ENCODE measurements around the gene TMEM187.
A peak's percentile ranks its signal among the peaks of the same experiment; 100 is the strongest.

The TMEM187 gene

DNA sequence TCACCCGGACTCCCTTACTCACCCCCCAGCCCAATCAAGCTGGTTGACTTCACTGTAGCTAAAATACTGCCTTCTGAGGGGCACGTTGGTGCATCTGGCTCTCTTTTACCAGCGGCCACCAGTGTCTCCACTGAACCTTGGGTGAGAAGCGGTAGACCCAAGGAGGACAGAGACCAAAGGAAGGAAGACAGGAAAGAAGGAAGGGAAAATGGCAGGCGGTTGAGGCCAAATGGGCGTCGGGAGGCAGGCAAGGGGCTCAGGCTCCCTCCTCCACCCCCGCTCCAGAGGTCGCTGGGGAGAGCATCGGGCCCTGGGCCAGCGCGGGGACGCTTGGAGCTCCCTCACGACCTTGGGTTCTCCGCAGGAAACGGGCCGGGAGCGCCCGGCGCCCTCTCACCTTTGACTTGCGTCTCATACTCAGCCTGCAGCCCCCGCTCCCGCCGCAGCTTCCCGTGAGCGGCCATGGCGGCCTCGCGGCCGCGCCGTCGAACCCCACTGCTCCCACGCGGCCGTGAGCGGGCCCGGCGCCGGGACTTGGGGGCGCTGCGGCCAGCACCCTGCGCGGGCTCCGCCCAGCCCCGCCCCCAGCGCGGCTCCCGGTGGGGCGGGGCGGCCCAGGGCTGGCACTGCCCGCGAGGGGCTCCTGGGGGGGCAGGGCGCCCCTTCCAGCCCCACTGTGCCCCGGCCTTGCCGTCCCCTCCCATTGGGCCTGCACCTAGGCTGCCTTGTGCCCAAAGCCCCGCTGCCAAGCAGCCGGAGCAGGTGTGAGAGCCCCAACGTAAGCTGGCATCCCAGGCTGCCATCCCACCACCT, 46.6 kb upstream of the TMEM187 start, which contains the start of gene ARHGAP4:
ARHGAP4 (minus strand) TSS at position 526 of the 813 bp plus-strand sequence; CDS start at position 464, 62 bp downstream.
- no peaks in the 10 kb centered on the region for H3K79me2 ChIP-seq
- H3K27ac ChIP-seq, result peak within 1 kb of the TSS; percentile 99
- H3K36me3 ChIP-seq (ENCODE audit: control insufficient read depth, insufficient read depth, low read length), result no peaks in the 10 kb centered on the region
- no peak for TF ChIP-seq CTCF (IDR thresholded peaks at IDR 0.05)
- H3K9ac ChIP-seq, result no peak within 1 kb of the TSS
- H2AFZ ChIP-seq, result peak within 1 kb of the TSS; percentile 62
- peak within 1 kb of the TSS; percentile 29 for H3K4me3 ChIP-seq (ENCODE audit: low read depth, low read length)
- H3K27me3 ChIP-seq (ENCODE audit: control insufficient read depth, insufficient read depth, low read length), result no peaks in the 10 kb centered on the region
- H3K4me2 ChIP-seq (ENCODE audit: low read length), result peak within 1 kb of the TSS; percentile 79
- no peaks in the 10 kb centered on the region for H3K9me3 ChIP-seq (ENCODE audit: control insufficient read depth, low read length)
- H3K4me1 ChIP-seq, result peaks cover 14% of the 10 kb centered on the region

DNA sequence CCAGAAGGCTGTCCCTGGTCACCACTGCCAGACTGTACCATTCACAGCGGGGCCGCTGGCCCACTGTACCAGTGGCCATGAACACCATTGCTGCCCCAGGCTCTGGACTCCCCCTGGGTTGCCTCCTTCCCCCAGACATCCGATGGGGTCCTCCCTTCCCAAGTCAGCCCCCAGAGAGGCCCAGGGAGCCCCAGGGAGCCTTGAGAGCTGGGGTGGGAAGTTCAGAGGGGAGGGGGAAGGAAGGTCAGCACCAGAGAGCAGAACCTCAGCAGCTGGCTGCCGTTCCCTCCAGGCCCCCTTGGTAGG, 46.0 kb upstream of the TMEM187 start:
- Histone ChIP-seq H3K4me1 (peaks cover 14% of the 10 kb centered on the region), H3K36me3 (ENCODE audit: control insufficient read depth, insufficient read depth, low read length) (no peaks in the 10 kb centered on the region), H3K9ac (no peak overlapping the region), H3K27me3 (ENCODE audit: control insufficient read depth, insufficient read depth, low read length) (no peaks in the 10 kb centered on the region), H3K9me3 (ENCODE audit: control insufficient read depth, low read length) (no peaks in the 10 kb centered on the region), H3K27ac (peak overlapping the region; percentile 99), H3K79me2 (no peaks in the 10 kb centered on the region), H3K4me3 (ENCODE audit: low read depth, low read length) (peak overlapping the region; percentile 29), H3K4me2 (ENCODE audit: low read length) (peak overlapping the region; percentile 47), H2AFZ (peak overlapping the region; percentile 62)
- no peak for TF ChIP-seq CTCF (IDR thresholded peaks at IDR 0.05)

- H3K9me3 ChIP-seq (ENCODE audit: control insufficient read depth, low read length), result no peaks in the 10 kb centered on the region
- TF ChIP-seq CTCF (IDR thresholded peaks at IDR 0.05), result no peak
- peak overlapping the region; percentile 73 for H3K4me3 ChIP-seq (ENCODE audit: low read depth, low read length)
- peaks cover 14% of the 10 kb centered on the region for H3K4me1 ChIP-seq
- H3K27me3 ChIP-seq (ENCODE audit: control insufficient read depth, insufficient read depth, low read length), result no peaks in the 10 kb centered on the region
- no peaks in the 10 kb centered on the region for H3K79me2 ChIP-seq
- peak overlapping the region; percentile 99 for H3K27ac ChIP-seq
- peak overlapping the region; percentile 79 for H3K4me2 ChIP-seq (ENCODE audit: low read length)
- H3K9ac ChIP-seq, result no peak overlapping the region
- peak overlapping the region; percentile 74 for H2AFZ ChIP-seq
- H3K36me3 ChIP-seq (ENCODE audit: control insufficient read depth, insufficient read depth, low read length), result no peaks in the 10 kb centered on the region
These were observed 45.5 kb upstream of the TMEM187 start for GRCh38 chrX:153926858-153927671.

- no peaks in the 10 kb centered on the region for H3K36me3 ChIP-seq (ENCODE audit: control insufficient read depth, insufficient read depth, low read length)
- peak overlapping the region; percentile 99 for H3K27ac ChIP-seq
- TF ChIP-seq CTCF (IDR thresholded peaks at IDR 0.05), result no peak
- H3K4me3 ChIP-seq (ENCODE audit: low read depth, low read length), result peak overlapping the region; percentile 73
- H3K4me1 ChIP-seq, result peaks cover 14% of the 10 kb centered on the region
- peak overlapping the region; percentile 74 for H2AFZ ChIP-seq
- peak overlapping the region; percentile 79 for H3K4me2 ChIP-seq (ENCODE audit: low read length)
- H3K27me3 ChIP-seq (ENCODE audit: control insufficient read depth, insufficient read depth, low read length), result no peaks in the 10 kb centered on the region
- no peaks in the 10 kb centered on the region for H3K9me3 ChIP-seq (ENCODE audit: control insufficient read depth, low read length)
- H3K79me2 ChIP-seq, result no peaks in the 10 kb centered on the region
- H3K9ac ChIP-seq, result no peak overlapping the region
These were observed 45.0 kb upstream of the TMEM187 start for GRCh38 chrX:153927672-153927921.
